ENCODE data around the gene HILPDA.
"Not testable (repeated sequence)": the region's sequence is repeated elsewhere in the genome, so short reads cannot be mapped to it uniquely, and the experiment has no call there.

Gene HILPDA

GRCh38 chr7:128434413-128435326 is 21.0 kb upstream of the HILPDA start:
- DNase-seq, result no peak

GRCh38 chr7:128435327-128435686 is 20.4 kb upstream of the HILPDA start:
- no peak for DNase-seq

GRCh38 chr7:128437426-128438332 is 18.0 kb upstream of the HILPDA start:
- no peak for DNase-seq

GRCh38 chr7:128442356-128442755 is 13.3 kb upstream of the HILPDA start:
- DNase-seq, result no peak

- DNase-seq, result no peak
Observed at GRCh38 chr7:128443831-128444600, 11.7 kb upstream of the HILPDA start.

- no peak for DNase-seq
Observed at GRCh38 chr7:128446306-128446705, 9.4 kb upstream of the HILPDA start.

GRCh38 chr7:128447941-128448564 is 7.6 kb upstream of the HILPDA start:
- DNase-seq, result no peak

- DNase-seq, result no peak
Observed at GRCh38 chr7:128448751-128449302, 6.9 kb upstream of the HILPDA start.

GRCh38 chr7:128450409-128450808 is 5.3 kb upstream of the HILPDA start:
- DNase-seq, result no peak

GRCh38 chr7:128450913-128451312 is 4.8 kb upstream of the HILPDA start:
- no peak for DNase-seq

GRCh38 chr7:128452552-128452951 is 3.1 kb upstream of the HILPDA start:
- DNase-seq, result no peak

- peak; percentile 4 for DNase-seq
Observed at GRCh38 chr7:128453836-128454804, 1.6 kb upstream of the HILPDA start.

GRCh38 chr7:128454808-128455542 is 703 bp upstream of the HILPDA start:
- no peak for DNase-seq

GRCh38 chr7:128456255-128456725 is 612 bp downstream of the HILPDA start:
- no peak for DNase-seq

- DNase-seq, result not testable (repeated sequence)
Observed at GRCh38 chr7:128457385-128457784, 1.7 kb downstream of the HILPDA start.

- DNase-seq, result no peak
Observed at GRCh38 chr7:128458956-128459355, 3.3 kb downstream of the HILPDA start.

GRCh38 chr7:128459394-128459878 is 3.8 kb downstream of the HILPDA start:
- peak; percentile 43 for DNase-seq

GRCh38 chr7:128462460-128462859 is 6.8 kb downstream of the HILPDA start:
- no peak for DNase-seq

GRCh38 chr7:128463345-128463744 is 7.7 kb downstream of the HILPDA start:
- DNase-seq, result not testable (repeated sequence)

- not testable (repeated sequence) for DNase-seq
Observed at GRCh38 chr7:128463933-128464332, 8.3 kb downstream of the HILPDA start.

Data from kidney glomerular epithelial cell (primary cell).